Sigmoid colon (tissue), 4 donors: Measurements from ENCODE around the gene OSBP2.

ENCODE experiments used
- EP300 ChIP-seq, 4 donors: sonication (generic); formaldehyde crosslinking; IDR thresholded peaks; one replicate each; pipeline ENCODE4 v1.6.1; 2017; ENCODE audit warnings: antibody characterized with exemption in 4 of 4
- POLR2A ChIP-seq, 2 donors: fragments of 450-650 bp; IDR thresholded peaks; one replicate each; pipeline ENCODE4 v1.6.1; 2016; ENCODE audit warnings: antibody characterized with exemption in 2 of 2, mild to moderate bottlenecking in 2 of 2, moderate library complexity in 2 of 2
- TF ChIP-seq, protein P1 (sequence below), 4 experiments: fragments of 450-650 bp in 3 of 4; fragments of 200-600 bp in 1 of 4; IDR thresholded peaks; one replicate each; pipeline ENCODE4 v1.5.1; 2016 to 2019; ENCODE audit warnings: antibody characterized with exemption in 4 of 4, mild to moderate bottlenecking in 3 of 4, moderate library complexity in 2 of 4

DNA sequence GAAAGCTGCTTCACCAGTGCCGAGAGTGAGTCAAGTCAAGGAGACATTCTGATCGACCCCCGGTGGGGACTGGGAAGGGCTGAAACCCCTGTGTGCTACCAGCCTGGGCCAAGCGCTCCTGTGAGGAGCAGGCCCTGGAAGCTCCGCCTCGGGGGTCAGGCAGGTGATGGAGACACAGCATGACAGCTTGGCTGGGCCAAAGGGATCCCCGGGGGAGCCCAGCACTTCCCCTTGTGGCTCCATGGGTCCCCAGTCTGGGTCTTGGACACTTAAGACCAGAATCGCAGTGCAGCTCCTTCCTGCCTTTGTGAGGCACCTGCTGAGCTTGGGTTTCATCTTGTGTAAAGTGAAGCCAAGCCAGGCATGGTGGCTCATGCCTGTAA, 184.7 kb downstream of the OSBP2 start:
- TF ChIP-seq POLR2A (IDR thresholded peaks at IDR 0.05) = no peak
- no peak for TF ChIP-seq EP300 (IDR thresholded peaks at IDR 0.05)
- TF ChIP-seq, protein P1, sequence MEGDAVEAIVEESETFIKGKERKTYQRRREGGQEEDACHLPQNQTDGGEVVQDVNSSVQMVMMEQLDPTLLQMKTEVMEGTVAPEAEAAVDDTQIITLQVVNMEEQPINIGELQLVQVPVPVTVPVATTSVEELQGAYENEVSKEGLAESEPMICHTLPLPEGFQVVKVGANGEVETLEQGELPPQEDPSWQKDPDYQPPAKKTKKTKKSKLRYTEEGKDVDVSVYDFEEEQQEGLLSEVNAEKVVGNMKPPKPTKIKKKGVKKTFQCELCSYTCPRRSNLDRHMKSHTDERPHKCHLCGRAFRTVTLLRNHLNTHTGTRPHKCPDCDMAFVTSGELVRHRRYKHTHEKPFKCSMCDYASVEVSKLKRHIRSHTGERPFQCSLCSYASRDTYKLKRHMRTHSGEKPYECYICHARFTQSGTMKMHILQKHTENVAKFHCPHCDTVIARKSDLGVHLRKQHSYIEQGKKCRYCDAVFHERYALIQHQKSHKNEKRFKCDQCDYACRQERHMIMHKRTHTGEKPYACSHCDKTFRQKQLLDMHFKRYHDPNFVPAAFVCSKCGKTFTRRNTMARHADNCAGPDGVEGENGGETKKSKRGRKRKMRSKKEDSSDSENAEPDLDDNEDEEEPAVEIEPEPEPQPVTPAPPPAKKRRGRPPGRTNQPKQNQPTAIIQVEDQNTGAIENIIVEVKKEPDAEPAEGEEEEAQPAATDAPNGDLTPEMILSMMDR (IDR thresholded peaks at IDR 0.05) = no peak
